GM06990 (cell line): ENCODE data around the gene CELF2.

ENCODE experiments used
- DNase-seq: peaks from one replicate; pipeline ENCODE4 v3.0.0-alpha.2; 2011; ENCODE audit not compliant: insufficient read length; ENCODE audit errors: extremely low read depth
- H3K27me3 ChIP-seq: replicated peaks from 2 replicates; pipeline ENCODE4 v1.6.0; 2011; ENCODE audit warnings: low read length; ENCODE audit not compliant: control insufficient read depth, insufficient read depth
- H3K36me3 ChIP-seq: 2 replicates; pipeline ENCODE4 v1.5.1; 2011; ENCODE audit warnings: low read length; ENCODE audit not compliant: control insufficient read depth, insufficient read depth
- H3K4me3 ChIP-seq: replicated peaks from 2 replicates; pipeline ENCODE4 v1.5.1; 2011; ENCODE audit warnings: low read depth, mild to moderate bottlenecking, control low read depth, low read length
- CTCF ChIP-seq: IDR thresholded peaks from 2 replicates; pipeline ENCODE4 v1.5.1; 2011; ENCODE audit warnings: low read length, control low read depth, mild to moderate bottlenecking, inconsistent platforms; ENCODE audit not compliant: insufficient read depth, poor library complexity, severe bottlenecking

The CELF2 gene

GRCh38 chr10:11106621-11107374 lies 89.1 kb downstream of the CELF2 start:
- no peak for DNase-seq
- H3K36me3 ChIP-seq = no peaks in the 10 kb centered on the region
- H3K27me3 ChIP-seq = no peaks in the 10 kb centered on the region
- H3K4me3 ChIP-seq = no peak overlapping the region
- no peak for TF ChIP-seq CTCF

- H3K27me3 ChIP-seq = no peaks in the 10 kb centered on the region
- DNase-seq = no peak
- H3K4me3 ChIP-seq = no peak overlapping the region
- TF ChIP-seq CTCF = no peak
- no peaks in the 10 kb centered on the region for H3K36me3 ChIP-seq
Observed at GRCh38 chr10:11107948-11108347, 90.3 kb downstream of the CELF2 start.

GRCh38 chr10:11108356-11108755 lies 90.7 kb downstream of the CELF2 start:
- no peaks in the 10 kb centered on the region for H3K36me3 ChIP-seq
- DNase-seq = no peak
- no peak for TF ChIP-seq CTCF
- no peak overlapping the region for H3K4me3 ChIP-seq
- H3K27me3 ChIP-seq = no peaks in the 10 kb centered on the region

- no peaks in the 10 kb centered on the region for H3K36me3 ChIP-seq
- no peak for DNase-seq
Observed at GRCh38 chr10:11109590-11109989, 91.9 kb downstream of the CELF2 start.

GRCh38 chr10:11110539-11110938 lies 92.9 kb downstream of the CELF2 start:
- no peak for DNase-seq
- no peak for TF ChIP-seq CTCF

More at GRCh38 chr10:11109590-11109989, 91.9 kb downstream of the CELF2 start:
- Histone ChIP-seq H3K27me3 (no peaks in the 10 kb centered on the region), H3K4me3 (no peak overlapping the region)
- TF ChIP-seq CTCF = no peak

More at GRCh38 chr10:11110539-11110938, 92.9 kb downstream of the CELF2 start:
- Histone ChIP-seq H3K4me3 (no peak overlapping the region), H3K27me3 (no peaks in the 10 kb centered on the region), H3K36me3 (no peaks in the 10 kb centered on the region)
